GM18873 (cell line): Measurements from ENCODE around the gene RNF125.
"Not testable (repeated sequence)": the region's sequence is repeated elsewhere in the genome, so short reads cannot be mapped to it uniquely, and the experiment has no call there.

Experiments used
- ATAC-seq: cut with Tn5 transposase; IDR thresholded peaks from one replicate; pipeline ENCODE4 v1.9.1; 2021; ENCODE audit warnings: mild to moderate bottlenecking, moderate library complexity, moderate number of reproducible peaks; ENCODE audit not compliant: unreplicated experiment, low FRiP score

The RNF125 gene

DNA sequence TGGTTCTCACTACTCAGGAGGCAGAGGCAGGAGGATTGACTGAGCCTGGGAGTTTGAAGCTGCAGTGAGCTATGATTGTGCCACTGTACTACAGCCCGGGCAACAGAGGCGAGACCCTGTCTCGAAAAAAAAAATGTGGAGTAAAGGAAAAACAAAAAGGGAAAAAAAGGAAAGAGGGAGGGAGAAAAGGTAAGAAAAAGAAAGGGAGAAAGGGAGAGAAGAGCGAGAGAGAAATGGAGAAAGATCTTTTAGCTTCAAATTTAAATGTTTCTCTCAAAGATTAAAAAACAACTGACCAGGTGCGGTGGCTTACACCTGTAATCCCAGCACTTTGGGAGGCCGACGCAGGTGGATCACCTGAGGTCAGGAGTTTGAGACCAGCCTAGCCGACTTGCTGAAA is 65.2 kb downstream of the RNF125 start:
- ATAC-seq: no peak

GRCh38 chr18:32086881-32087280 is 68.3 kb downstream of the RNF125 start:
- ATAC-seq: no peak

DNA sequence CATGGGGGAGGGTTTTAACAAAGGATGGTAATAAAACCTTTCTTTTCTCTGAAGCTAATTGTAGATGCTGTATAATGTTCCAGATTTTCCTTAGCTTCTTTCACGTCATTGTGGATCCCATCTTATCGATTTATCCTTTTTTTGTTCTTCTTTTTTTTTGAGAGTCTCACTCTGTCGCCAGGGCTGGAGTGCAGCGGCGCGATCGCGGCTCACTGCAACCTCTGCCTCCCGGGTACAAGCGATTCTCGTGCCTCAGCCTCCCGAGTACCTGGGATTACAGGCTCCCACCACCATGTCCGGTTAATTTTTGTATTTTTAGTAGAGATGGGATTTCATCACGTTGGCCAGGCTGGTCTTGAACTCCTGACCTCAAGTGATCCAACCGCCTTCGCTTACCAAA is 72.2 kb downstream of the RNF125 start:
- ATAC-seq: not testable (repeated sequence)

DNA sequence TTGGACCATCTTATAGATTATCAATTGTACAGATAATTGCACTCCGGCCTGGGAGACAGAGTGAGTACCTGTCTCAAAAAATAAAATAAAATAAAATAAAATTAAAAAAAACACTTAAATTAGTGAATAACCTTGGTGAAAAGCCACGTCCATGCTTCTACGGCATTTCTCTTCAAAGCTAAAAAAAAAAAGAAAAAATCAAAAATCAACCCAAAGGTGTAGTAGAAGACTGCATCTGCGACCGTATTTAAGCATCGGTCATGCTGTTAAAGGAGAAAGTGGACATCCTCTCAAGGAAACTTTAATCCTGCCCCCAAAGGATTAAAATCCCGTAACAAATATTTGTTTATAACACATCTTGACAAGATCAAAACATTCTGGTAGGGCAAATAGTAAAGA is 72.7 kb downstream of the RNF125 start:
- ATAC-seq: no peak

DNA sequence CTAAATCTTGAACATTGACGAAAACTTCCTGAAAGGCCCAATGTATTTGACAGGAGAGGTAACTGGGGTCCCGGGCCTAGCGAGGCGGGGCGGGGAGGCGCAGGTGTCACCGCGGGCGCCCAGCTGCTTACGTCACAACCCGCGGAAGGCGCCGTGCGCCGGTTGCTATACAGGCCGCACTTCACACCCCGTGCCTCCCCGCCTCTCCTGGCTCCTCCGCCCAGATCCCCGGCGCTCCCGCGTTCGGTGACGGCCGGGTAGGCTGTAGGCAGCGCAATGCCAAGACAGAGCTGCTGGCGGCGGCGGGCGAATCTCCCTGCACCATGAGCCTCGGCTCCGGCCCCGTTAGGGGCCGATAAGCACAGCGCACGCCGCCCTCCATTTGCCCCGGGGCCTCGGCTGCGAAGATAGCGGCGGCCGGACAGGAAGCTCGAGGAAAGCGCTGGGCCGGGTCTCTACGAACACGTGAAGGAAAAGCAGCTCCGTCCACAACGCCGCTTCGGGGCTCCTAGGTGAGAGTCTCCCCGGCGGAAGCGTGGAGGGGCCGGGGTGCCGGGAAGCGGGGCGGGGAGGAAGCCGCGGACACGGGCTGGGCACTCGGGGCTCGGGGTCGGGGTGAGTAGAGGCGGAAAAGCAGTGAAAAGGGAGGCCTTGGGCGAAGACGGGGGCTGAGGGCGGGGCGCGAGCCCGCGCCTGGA is 73.2 kb downstream of the RNF125 start, which contains the start of gene RNF138:
Gene RNF138 (plus strand): TSS at position 151 of the 698 bp plus-strand sequence. CDS start 903 bp downstream, outside the sequence.
- peak; percentile 58 for ATAC-seq

- ATAC-seq: peak; percentile 69
Observed at GRCh38 chr18:32092422-32093101, 73.9 kb downstream of the RNF125 start.

DNA sequence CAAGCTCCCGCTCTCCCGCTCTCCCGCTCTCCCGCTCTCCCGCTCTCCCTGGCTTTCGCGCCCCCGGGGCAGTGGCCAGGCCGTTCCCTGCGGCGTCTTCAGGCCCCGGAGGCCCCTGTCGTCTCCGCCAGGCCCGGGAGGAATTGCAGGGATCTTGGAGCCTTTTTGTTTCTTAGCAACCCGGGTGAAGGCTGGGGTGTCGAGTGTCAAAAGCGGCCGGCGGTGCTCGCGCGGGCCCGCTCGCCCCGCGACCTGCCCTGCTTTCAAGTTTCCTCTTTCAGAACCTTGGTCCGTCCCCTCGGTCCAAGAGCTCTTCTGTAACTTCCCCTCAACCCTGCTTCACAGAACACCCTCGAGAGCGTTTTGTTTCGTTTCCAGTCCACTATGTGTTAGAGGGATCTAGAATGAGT is 74.5 kb downstream of the RNF125 start:
- ATAC-seq: peak; percentile 36

DNA sequence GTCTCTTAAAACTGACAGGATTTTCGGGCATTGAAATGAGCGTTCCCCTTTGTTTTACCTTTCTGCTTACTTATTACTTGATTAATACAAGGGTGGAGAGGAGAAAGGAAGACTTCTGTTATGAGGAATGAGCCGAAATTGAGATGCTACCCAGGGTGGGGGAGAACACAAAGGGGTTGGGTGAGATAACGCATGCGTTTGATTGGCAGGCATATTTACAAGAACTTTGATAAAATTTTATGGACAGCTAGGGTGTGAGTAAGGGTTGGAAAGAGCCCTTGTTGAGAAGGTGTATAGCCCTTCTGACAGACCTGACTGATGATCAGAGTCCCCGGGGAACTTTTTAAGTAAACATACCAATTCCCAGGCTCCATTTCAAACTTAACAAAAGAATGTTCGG is 74.9 kb downstream of the RNF125 start:
- no peak for ATAC-seq

GRCh38 chr18:32095192-32095899 is 76.7 kb downstream of the RNF125 start:
- ATAC-seq: no peak

- no peak for ATAC-seq
Observed at GRCh38 chr18:32095900-32096229, 77.2 kb downstream of the RNF125 start.

DNA sequence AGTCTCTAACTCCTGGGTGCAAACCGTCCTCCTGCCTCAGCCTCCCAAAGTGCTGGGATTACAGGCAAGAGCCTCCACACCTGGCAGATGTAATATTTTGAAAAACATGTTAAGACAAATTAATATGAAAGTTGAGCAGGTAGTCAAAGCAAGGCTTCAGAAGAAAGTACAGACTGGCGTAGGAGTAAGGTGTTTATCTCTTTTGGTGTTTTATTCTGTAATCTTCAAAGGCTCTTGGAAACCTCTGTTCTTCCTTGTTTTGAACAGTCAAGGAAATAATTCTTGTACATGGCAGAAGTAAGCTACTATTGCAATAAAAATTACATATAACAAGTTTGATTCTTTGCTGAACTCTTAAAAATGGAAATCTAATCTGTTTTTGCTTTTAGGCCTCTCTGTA is 78.3 kb downstream of the RNF125 start:
- no peak for ATAC-seq

GRCh38 chr18:32104516-32104915 is 85.9 kb downstream of the RNF125 start:
- no peak for ATAC-seq

- ATAC-seq: no peak
Observed at GRCh38 chr18:32110005-32110404, 91.4 kb downstream of the RNF125 start.

GRCh38 chr18:32111706-32112105 is 93.1 kb downstream of the RNF125 start:
- no peak for ATAC-seq

DNA sequence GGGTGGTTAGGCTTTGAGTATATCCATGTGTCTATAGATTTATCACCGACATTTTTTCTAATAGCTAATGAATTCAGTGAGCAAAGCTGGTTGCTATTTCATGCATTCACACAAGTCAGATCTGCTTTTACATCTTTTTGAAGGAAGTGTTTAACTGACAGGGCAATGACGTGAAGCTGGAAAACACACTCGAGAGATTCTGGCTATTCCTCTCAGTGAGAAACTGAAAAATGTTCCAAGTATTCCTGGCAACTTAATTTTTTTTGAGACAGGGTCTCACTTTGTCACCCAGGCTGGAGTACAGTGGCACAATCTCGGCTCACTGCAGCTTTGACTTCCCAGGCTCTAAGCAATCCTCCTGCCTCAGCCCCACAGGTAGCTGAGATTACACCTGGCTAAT is 94.2 kb downstream of the RNF125 start:
- no peak for ATAC-seq

DNA sequence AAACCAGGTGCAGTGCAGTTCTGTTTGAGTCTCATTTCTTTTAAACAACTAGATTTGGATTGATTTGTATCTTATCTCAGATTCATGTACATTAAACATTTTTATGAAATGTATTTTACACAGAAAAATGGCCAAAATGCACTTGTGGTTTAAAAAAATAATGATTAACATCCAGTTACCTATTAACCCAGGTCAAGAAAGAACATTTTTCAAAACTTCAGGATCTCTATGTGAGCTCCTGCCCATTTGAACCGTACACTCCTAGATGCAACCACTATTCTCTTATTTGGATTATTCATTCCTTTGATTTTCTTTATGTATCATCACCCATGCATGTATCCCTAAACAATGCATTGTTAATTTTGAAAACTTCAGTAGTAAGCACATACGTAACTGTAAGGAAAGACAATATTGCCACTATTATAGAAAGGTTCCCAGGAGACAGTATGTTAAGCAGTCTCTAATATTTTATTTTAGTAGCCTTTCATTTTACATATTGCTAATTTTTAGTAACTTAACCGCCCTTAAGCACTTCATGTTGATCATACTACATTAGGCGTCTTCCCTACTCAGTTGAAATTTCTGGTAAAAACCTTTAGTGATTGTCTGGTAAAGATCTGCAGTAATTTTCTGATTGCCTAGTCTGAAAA is 95.8 kb downstream of the RNF125 start:
- ATAC-seq: no peak

DNA sequence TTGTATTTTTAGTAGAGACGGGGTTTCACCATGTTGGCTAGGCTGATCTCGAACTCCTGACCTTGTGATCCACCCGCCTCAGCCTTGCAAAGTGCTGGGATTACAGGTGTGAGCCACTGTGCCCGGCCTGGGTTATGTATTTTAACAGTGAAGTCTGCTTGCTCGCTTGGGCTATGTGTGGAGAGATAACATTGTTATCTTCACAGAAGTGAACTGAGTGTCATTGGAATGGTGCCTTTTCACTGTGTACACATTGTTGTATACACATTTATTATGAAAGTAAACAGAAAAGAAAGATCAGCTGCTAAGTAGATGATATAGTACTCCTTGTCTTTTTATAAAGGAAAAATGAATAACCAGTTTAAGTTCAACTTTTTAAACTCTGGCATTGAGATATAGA is 103.4 kb downstream of the RNF125 start:
- ATAC-seq: no peak
